NCI-H82 (cell line): Measurements from ENCODE around the gene OR10P1.

Experiments
- DNase-seq: peaks from one replicate; lab custom pipeline; 2025; lab: John Stamatoyannopoulos, UW

Gene OR10P1

DNA sequence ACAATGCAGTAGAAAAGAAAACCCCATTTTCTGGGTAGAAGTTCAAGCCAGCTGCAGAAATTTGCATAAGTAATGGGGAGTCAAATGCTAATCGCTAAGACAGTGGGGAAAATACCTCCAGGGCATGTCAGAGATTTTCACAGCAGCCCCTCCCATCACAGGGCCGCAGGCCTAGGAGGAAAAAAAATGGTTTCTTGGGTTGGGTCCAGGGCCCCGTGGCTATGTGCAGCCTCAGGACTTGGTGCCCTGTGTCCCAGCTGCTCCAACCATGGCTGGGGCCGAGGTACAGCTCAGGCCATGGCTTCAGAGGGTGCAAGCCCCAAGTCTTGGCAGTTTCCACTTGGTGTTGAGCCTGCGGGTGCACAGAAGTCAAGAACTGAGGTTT lies 14.6 kb downstream of the OR10P1 start:
- DNase-seq, result no peak

DNA sequence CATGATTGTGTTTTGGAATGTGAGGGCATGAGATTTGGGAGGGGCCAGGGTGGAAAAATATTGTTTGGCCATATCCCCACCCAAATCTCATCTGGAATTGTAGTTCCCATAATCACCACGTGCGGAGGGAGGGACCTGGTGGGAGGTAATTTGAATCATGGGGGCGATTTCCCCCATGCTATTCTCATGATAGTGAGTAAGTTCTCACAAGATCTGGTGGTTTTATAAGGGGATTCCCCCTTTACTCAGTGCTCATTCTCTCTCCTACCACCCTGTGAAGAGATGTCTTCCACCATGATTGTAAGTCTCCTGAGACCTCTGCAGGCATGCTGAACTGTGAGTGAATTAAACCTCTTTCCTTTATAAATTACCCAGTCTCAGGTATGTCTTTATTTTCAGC lies 15.7 kb downstream of the OR10P1 start:
- DNase-seq, result no peak

DNA sequence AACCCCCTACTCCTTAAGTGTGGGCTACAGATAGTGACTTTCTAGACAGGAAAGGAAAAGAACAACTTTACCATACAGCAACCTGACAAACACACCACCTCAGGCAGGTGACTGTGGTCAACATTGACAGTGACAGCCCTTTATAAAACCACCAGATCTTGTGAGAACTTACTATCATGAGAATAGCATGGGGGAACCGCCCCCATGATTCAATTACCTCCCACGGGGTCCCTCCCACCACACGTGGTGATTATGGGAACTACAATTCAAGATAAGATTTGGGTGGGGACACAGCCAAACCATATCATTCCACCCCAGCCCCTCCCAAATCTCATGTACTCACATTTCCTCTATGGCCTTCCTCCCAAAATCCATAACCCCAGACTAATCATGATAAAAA lies 16.3 kb downstream of the OR10P1 start:
- no peak for DNase-seq

DNA sequence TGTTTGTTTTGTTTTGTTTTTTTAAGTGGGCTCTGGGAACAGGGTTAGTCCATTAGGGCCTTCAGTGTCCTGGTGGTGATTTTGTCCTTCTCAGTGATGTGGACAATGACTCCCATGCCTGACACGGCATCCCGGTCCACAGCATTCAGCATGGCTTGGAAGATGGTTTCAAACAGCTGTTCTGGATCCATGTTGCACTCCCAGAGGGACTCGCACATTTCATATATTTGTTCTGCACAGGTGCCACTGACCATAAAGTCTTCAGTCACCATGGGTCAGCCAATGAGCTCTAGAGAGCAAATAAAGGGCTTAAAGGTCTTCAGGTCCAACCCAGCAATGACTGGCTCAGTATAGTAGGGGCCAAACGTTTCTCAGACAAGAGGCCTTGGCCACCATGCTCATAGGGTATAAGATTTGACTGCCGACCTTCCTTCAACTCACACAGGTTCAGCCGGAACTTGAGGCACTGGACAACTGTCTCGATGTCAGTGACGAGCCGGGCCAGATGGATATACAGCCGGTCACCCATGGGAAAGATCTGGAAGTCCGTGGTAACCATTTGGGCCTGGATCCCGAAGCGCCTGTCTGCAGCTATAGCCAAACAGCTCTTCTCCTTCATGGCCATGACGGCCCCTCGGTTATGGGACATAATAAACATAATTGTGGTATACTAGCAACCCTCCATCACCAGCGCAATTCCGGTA lies 18.0 kb downstream of the OR10P1 start:
- no peak for DNase-seq

DNA sequence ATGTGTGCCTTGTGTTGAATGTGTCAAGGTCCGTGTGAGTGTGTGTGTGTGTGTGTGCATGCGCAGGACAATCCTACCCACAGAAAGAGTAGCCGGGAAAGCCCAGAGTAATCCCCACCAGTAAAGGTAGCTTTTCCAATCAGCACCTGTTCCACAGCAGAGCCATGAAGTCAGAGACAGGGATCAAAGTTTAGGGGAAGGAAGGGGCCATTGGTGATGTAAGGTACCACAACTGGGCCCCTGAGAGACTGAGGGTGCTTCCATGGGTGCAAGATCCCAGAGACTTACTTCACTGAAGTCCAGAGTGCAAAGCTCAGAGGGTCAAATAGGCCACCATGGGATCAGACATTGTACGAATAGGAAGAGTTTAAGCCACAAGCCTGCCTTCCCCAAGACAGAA lies 20.5 kb downstream of the OR10P1 start:
- no peak for DNase-seq

DNA sequence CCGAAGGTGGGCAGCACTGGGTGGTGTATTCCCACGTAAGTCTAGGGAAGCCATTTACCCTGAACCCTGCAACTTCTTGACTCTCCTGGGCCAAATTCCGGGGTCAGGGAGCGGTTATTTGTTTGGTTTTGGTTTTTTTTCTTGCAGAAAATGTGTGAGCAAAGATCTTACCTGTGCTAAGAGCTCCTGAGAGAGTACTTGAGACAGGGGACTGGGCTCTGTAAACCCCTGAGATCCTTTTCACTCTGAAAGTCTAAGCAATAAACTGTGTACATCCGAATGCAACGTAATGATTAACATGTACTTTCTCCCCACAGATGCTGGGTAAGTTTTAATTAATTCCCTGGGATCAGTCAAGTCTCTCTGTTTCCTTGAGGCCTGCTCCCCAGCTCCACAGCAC lies 21.5 kb downstream of the OR10P1 start:
- DNase-seq, result no peak

DNA sequence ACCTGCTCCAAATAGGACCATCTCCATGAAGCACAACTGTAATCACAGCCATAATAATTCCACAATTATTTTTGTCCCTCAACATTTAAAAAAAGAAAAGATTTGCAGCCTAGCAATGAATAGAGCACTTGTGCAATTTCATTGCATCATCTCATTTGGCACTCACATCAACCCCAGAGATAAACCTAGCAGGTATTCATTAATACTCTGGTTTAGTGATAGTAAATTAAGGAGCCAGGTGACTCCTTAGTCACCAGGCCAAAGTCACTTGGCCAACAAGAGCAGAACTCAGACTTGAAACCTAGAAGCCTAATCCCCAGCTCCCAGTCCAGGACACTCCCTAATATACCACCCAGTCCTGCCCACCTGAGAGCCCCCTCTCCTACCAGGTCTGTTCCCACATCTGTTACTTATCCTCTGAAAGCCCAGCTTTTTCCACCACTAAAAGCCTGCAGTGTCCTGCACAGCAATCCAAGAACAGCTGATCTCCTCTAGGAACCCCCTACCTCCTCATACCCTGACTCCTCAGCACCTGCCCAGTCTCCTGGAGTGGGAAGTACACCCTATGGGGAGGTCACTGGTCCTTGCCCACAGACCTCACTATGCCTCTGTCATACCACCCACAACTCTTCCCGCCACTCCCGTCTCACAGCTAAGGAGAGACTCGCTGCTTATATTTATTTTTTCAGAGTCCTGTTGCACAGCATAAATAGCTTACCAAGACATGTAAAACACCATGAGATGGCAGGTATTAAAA lies 22.1 kb downstream of the OR10P1 start:
- DNase-seq, result no peak

DNA sequence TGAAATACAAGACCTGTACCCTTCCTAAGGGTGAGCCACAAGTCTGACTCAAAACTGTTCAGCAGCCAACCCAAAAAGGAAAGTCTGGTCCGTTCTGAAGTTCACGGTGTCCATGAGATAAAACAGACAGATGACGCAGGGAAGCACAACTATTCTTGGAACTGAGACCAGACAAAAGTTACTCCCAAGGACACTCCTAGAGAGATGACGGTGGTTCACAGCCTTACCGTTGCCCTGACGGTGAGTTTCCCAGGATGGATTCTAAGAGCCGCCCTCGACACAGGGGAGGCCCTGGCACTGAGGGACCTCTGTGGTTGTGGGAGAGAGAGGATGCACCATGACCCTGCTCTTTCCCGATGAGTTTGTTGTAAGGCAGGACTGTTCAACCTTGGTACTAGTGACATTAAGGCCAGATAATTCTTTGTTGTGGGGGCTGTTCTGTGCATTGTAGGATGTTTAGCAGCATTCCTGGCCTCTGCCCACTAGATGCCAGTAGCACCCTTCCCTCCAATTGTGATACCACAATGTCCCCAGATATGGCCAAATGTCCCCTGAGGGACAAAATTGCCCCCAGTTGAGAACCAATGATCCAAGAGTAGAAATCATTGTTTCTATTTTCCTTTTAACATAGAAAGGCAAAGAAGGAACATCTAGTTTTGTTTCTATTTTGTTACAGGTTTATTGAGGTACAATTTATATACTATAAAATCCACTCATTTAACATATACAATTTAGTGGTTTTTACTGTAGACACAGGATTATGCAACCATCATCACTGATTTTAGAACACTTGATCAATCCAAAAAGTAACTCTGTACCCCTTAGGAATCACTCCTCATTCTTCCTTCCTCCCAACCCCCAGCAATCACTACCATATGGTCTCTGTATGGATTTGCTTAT lies 23.0 kb downstream of the OR10P1 start:
- peak; percentile 46 for DNase-seq

DNA sequence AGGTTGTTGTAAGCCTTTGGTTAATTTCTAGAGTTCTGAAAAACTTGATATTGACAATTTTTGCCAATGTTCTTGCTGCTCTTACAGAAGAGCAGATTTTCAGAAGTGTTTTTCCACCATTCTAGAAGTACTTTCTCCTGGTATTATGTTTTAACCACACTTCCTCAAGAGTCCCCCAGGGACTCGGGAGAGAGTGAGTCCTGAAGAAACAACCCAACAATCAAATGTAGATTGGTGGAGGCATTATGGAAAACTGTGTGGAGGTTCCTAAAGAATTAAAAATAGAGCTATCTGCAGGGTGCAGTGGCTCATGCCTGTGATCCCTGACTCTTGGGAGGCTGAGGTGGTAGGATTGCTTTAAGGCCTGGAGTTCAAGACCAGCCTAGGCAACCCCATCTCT lies 26.7 kb downstream of the OR10P1 start:
- DNase-seq, result no peak

DNA sequence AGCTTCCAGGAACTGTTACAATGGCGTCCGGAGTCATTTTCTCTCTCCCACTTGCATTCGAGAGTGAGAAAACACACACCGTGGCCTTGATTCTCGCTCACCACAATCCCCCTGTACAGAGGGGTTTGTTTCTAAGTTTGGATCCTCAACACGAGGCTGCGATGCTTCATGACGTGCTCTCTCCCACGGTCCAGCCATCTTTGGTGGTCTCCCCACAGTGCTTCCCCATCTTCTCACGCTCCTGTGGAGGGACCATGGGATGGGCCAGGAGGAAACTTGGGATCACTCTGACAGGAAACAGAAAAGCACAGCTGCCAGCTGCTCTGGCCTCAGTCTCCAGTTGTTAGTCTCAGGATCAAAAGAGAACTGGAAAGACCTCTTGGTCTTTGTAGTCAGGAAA lies 28.1 kb downstream of the OR10P1 start:
- DNase-seq, result no peak

DNA sequence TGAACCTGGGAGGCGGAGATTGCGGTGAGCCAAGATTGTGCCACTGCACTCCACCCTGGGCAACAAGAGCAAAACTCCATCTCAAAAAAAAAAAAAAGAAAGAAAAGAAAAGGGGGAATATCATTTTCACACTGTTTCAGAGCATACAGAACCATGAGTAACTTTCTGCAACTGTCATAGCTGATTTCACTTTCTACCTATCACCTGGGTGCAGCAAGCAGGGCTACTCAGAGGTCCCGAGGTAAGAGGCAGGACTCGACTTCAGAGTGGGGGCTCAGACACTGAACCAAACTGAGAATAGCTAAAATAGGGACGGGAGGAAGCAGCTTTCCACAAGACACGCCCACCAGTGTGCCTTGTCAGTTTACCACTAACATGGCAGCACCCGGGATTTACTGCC lies 29.8 kb downstream of the OR10P1 start:
- DNase-seq, result no peak

DNA sequence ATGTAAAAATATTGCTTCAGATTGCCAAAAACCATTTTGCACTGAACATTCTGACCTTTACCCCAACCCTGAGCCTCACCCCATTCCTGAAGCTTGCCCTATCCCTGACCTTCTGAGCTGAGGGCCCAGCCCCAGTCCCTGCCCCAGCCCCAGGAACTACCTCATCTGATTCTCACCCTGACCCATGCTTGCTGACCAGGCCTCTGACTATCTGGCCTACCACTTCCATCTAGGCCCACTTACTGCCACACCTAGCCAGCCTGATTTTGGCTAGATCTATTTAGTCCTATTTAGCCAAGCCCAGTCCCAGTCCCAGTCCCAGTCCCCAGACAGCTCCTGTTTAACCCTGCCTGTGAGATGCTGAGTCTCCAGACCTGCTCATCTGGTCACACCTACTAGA lies 33.6 kb downstream of the OR10P1 start:
- DNase-seq, result no peak

DNA sequence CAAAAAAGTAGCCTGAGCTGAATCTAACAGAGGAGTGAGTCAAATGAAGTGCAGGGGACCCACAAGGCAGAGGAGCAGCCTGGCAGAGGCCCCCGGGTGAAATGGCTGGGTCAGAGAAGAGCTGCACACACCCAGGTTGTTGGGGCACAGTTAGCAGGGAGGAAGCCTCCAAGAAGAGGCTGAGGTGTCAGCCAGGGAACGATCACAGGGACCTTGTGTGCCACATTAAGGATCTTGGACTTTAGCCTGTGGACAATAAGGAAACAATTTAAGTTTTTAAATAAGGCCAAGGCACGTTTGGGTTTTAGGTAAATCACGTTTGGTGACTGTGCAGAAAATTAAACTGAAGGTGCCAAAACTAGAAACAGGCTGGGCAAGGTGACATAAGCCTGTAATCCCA lies 35.1 kb downstream of the OR10P1 start:
- no peak for DNase-seq

DNA sequence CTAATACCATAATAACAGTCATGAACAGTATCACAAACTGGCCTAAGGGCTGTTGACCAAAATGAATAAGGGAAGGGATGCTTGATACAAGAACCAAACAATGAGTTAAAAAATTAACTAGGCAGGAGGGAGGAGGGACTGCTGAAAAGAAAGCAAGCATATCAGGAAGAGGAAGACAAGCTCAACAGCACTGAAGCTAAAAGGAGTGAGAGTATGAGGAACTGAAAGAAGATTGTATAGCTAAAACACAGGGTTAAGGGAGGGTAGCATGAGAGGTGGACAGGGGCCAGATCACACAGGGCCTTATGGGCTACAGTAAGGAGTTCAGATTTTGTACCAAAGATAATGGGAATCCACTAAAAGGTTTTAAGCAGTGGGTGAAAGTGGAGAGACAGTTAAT lies 36.9 kb downstream of the OR10P1 start:
- DNase-seq, result no peak

DNA sequence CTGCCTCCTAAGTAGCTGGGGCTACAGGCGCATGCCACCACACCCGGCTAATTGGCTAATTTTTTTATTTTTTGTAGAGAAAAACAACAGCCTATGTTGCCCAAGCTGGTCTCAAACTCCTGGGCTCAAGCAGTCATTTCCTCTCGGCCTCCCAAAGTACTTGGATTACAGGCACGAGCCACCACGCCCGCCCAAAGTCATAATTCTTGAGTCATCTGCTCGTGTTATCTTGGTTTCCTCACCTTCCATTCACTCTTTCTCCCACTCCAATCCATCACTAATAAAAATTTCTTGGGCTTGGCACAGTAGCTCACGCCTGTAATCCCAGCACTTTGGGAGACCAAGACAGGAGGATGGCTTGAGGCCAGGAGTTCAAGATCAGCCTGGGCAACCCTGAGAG lies 39.0 kb downstream of the OR10P1 start:
- no peak for DNase-seq

DNA sequence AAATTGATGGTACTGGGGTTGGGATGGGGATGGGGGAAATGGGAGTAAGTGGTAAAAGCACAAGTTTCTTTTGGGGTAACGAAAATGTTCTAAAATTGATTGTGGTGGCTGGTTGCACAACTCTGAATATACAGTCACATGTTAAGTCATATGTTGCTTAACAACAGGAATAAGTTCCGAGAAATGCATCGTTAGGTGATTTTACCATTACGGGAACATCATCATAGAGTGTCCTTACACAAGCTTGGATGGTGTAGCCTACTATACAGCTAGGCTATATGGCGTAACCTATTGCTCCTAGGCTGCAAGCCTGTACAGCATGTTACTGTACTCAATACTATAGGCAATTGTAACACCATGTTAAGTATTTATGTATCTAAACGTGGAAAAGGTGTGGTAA lies 40.0 kb downstream of the OR10P1 start:
- no peak for DNase-seq

DNA sequence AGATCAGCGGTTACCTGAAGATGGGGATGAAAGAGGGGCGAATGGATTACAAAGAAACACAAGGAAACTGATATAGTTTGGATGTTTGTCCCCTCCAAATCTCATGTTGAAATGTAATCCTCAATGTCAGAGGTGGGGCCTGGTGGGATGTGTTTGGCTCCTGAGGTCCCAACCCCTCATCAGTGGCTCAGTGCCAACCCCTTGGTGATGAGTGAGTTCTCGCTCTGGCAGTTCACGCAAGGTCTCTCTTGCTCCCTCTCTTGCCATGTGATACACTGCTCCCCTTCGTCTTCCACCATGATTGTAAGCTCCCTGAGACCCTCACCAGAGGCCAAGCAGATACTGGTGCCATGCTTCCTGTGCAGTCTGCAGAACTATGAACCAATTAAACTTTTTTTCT lies 43.0 kb downstream of the OR10P1 start:
- no peak for DNase-seq

DNA sequence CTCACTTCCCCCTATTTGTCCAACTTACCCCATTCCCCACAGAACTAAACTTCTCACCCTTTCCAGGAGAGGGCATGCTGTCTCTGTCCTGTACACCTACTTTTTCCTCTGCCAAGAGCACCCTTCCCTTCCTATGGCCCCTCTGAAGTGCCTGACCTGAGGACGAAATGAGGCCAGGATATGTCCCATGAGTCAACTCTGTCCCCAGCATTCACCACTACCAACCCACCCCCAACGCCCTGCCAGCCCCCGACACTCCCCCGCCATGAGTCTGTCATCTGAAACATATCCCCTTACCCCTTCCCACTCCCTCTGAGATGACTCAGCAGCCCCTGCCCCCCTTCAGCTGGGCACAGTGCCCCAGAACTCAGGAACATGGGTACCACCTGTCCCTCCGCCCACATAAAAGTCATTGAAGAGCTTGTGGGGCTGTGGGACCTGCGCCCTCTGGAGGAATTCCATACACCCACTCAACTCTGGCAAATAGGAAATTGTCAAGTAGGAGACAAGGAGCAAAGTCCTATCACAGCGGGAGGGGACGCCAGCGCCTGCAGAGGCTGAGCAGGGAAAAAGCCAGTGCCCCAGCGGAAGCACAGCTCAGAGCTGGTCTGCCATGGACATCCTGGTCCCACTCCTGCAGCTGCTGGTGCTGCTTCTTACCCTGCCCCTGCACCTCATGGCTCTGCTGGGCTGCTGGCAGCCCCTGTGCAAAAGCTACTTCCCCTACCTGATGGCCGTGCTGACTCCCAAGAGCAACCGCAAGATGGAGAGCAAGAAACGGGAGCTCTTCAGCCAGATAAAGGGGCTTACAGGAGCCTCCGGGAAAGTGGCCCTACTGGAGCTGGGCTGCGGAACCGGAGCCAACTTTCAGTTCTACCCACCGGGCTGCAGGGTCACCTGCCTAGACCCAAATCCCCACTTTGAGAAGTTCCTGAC lies 44.7 kb downstream of the OR10P1 start:
- DNase-seq, result peak; percentile 69

DNA sequence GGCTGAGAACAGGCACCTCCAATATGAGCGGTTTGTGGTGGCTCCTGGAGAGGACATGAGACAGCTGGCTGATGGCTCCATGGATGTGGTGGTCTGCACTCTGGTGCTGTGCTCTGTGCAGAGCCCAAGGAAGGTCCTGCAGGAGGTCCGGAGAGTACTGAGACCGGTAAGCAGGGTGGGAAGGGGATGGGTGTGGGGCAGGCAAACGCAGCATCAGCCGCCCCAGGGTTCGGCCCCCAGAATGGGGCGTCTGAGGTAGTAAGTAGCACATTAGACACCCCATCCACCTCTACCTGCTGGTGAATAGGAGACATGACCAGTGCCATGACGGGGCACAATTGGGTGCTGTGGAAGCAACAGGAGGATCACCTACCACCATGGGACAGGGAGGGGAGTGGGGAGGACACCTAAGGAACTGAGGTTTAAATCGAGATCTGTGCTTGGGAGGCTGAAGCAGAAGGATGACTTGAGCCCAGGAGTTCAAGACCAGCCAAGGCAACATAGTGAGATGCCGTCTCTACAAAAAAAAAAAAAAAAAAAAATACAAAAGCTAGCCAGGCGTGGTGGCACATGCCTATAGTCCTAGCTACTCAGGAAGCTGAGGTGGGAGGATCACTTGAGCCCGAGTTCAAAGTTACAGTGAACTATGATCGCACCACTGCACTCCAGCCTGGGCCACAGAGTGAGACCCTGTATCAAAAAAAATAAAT lies 45.5 kb downstream of the OR10P1 start:
- no peak for DNase-seq

DNA sequence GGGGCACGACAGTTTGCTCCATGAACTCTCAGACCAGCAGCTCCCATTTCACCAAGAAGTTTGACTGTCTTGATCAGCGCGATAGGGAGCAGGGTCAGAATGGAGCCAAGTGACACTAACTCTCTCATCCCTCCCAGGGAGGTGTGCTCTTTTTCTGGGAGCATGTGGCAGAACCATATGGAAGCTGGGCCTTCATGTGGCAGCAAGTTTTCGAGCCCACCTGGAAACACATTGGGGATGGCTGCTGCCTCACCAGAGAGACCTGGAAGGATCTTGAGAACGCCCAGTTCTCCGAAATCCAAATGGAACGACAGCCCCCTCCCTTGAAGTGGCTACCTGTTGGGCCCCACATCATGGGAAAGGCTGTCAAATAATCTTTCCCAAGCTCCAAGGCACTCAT lies 47.0 kb downstream of the OR10P1 start:
- DNase-seq, result no peak

DNA sequence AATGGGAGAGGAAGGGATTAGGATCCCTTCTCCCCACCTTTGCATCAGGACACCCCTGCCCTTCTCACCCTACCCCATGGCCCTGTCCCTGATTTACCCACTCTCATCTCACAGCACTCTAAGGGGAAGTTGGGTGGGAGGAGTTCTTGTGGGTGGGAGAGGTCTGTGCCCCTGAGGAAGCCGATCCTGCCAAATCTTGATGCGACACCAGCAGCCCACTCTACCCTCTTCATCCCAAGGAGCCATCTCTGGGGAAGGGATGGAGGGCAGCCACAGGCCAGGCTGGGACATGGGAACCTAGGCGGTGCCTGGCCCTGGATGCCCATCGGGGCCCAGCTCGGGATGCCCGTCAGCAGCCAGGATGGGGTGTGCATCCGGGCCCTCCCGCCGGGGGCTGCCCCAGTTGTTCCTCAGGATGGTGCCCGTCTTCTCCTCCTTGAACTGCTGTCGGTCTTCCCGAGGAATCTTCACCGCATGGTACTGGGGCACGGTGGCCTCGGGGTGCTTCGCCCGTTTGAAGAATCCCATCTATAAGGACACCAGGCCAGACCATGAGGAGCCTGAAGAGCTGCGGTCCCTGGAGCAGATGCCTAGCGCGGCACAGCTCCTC lies 48.2 kb downstream of the OR10P1 start:
- DNase-seq, result no peak
